ENCODE measurements around the gene SNX11. TPM values are rescaled to one million over a fixed set of nuclear protein-coding genes. Genes with fewer than 3 reads are reported as not detected.
"Not testable (repeated sequence)": the region's sequence is repeated elsewhere in the genome, so short reads cannot be mapped to it uniquely, and the experiment has no call there.

Gene SNX11
- total RNA-seq, 2 donors from 2014 or later, result 12.8 to 13.2 TPM

DNA sequence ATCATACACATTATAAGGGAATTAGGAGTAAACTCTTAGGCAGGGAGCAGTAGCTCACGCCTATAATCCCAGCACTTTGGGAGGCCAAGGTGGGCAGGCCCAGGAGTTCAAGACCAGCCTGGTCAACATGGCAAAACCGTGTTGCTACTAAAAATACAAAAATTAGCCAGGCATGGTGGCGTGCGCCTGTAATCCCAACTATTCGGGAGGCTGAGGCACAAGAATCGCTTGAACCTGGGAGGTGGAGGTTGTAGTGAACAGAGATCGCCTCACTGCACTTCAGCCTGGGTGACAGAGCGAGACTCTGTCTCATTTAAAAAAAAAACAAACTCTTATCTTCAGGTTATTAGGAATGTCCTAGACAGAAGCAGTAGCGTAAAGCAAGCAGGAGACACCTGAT, 34.8 kb upstream of the SNX11 start:
- H3K27me3 Mint-ChIP-seq; DNase-seq; H3K4me3 Mint-ChIP-seq; H3K36me3 Mint-ChIP-seq (ENCODE audit: low read depth); H3K27ac Mint-ChIP-seq; ATAC-seq; H3K4me1 Mint-ChIP-seq; H3K9me3 ChIP-seq (ENCODE audit: control insufficient read depth, low read length, poor library complexity, severe bottlenecking): not testable (repeated sequence)

DNA sequence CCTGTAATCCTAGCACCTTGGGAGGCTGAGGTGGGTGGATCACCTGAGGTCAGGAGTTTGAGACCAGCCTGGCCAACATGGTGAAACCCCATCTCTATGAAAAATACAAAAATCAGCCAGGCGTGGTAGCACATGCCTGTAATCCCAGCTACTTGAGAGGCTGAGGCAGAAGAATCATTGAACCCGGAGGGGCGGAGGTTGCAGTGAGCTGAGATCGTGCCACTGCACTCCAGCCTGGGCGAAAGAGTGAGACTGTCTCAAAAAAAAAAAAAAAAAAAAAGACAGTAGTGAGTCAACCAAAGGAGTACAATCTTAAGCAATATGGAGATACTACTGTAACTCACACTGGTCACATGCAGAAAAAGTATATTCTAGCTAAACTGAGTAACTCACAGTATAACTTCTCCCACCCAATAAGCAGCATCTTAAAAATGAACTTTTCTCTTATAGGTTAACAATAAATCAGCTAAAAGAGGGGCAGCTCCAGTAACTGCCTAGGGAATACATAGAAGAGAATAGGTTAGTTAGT, 33.9 kb upstream of the SNX11 start:
- not testable (repeated sequence) for H3K9me3 ChIP-seq (ENCODE audit: control insufficient read depth, low read length, poor library complexity, severe bottlenecking); DNase-seq; H3K27ac Mint-ChIP-seq; ATAC-seq; H3K27me3 Mint-ChIP-seq; H3K4me3 Mint-ChIP-seq; H3K36me3 Mint-ChIP-seq (ENCODE audit: low read depth); H3K4me1 Mint-ChIP-seq

DNA sequence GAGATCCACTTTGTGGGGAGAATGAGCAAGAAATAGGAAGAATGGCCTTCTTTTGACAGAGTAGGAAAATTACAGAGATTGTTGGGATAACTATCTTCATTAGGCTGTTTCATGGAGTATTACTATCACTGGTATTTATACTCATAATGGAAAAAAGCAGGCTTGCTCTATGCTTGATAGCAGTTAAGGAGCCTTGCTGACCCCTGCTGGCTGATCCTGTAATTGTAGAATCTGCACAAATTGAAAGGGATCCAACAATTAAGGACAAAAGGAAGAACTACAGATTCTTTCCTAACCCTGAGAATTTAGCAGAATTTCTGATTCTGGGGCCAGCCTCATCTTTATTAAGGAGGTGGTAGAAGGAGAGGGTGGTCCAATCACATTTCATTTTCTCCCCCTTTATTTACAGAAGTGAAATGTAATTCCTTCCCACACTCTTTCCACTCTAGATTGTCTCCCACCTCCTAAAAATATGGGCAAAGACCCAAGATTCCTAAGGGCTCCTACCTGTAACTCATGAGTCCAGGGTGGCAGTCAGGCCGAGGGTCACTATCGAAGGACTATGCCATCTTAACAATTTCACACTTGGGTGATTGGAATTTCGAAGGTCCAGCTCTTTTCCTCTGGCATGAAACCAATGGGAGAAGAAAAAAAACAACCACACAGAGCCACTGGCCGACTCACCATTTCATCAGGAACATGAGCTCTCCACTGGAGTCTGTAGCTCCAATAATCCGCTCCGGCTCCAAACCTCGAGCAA, 33.1 kb upstream of the SNX11 start:
- H3K9me3 ChIP-seq (ENCODE audit: control insufficient read depth, low read length, poor library complexity, severe bottlenecking), result no peaks in the 10 kb centered on the region
- no peaks in the 10 kb centered on the region for H3K27me3 Mint-ChIP-seq
- ATAC-seq (peak; percentile 77), DNase-seq (peak; percentile 45 to 68 (median 47))
- peaks cover 6% of the 10 kb centered on the region for H3K4me1 Mint-ChIP-seq
- no peak overlapping the region for H3K27ac Mint-ChIP-seq
- no peak overlapping the region for H3K4me3 Mint-ChIP-seq
- no peaks in the 10 kb centered on the region for H3K36me3 Mint-ChIP-seq (ENCODE audit: low read depth)

GRCh38 chr17:48077152-48077551, 30.4 kb upstream of the SNX11 start:
- H3K9me3 ChIP-seq (ENCODE audit: control insufficient read depth, low read length, poor library complexity, severe bottlenecking); H3K4me3 Mint-ChIP-seq; H3K4me1 Mint-ChIP-seq; H3K27me3 Mint-ChIP-seq; DNase-seq; ATAC-seq; H3K27ac Mint-ChIP-seq; H3K36me3 Mint-ChIP-seq (ENCODE audit: low read depth): not testable (repeated sequence)

- ATAC-seq (no peak), DNase-seq (no peak)
- no peak overlapping the region for H3K4me3 Mint-ChIP-seq
- no peak overlapping the region for H3K27ac Mint-ChIP-seq
- no peaks in the 10 kb centered on the region for H3K27me3 Mint-ChIP-seq
- peaks cover 2% of the 10 kb centered on the region for H3K4me1 Mint-ChIP-seq
- no peaks in the 10 kb centered on the region for H3K9me3 ChIP-seq (ENCODE audit: control insufficient read depth, low read length, poor library complexity, severe bottlenecking)
- no peaks in the 10 kb centered on the region for H3K36me3 Mint-ChIP-seq (ENCODE audit: low read depth)
These were observed 25.7 kb upstream of the SNX11 start for GRCh38 chr17:48081858-48082257.

- ATAC-seq, result no peak
- DNase-seq, result no peak
- H3K9me3 ChIP-seq (ENCODE audit: control insufficient read depth, low read length, poor library complexity, severe bottlenecking), result no peaks in the 10 kb centered on the region
- no peaks in the 10 kb centered on the region for H3K27me3 Mint-ChIP-seq
- H3K4me1 Mint-ChIP-seq, result peaks cover 5% of the 10 kb centered on the region
- no peak overlapping the region for H3K27ac Mint-ChIP-seq
- no peak overlapping the region for H3K4me3 Mint-ChIP-seq
- no peaks in the 10 kb centered on the region for H3K36me3 Mint-ChIP-seq (ENCODE audit: low read depth)
These were observed 22.6 kb upstream of the SNX11 start for GRCh38 chr17:48084932-48085331.

DNA sequence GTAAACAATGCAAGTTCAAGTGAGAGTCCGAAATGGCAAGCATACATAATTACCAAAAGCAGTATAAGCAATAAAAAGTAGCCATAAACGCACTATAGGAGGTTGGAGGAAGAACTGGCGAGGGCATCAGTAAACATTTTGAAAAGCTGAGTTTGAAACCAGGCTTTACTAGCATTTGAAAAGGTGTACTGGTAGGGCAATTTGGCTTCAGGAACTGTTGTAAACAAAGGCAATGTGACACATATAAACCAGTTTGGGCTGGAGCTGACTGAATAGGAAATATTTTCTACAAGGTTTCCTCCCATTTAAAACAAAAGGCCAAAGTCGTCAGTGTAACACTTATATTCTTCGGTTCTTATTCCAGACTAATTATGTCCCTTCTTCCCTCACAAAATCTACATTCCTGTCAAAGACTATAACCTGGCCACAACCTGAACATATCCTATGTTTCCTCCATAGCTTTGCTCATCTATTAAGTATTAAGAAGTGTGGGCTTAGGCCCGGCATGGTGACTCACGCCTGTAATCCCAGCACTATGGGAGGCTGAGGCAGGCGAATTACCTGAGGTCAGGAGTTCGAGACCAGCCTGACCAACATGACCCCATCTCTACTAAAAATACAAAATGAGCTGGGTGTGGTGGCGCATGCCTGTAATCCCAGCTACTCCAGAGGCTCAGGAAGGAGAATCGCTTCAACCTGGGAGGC, 14.1 kb upstream of the SNX11 start:
- no peak for DNase-seq
- no peaks in the 10 kb centered on the region for H3K27me3 Mint-ChIP-seq
- no peak overlapping the region for H3K4me3 Mint-ChIP-seq

DNA sequence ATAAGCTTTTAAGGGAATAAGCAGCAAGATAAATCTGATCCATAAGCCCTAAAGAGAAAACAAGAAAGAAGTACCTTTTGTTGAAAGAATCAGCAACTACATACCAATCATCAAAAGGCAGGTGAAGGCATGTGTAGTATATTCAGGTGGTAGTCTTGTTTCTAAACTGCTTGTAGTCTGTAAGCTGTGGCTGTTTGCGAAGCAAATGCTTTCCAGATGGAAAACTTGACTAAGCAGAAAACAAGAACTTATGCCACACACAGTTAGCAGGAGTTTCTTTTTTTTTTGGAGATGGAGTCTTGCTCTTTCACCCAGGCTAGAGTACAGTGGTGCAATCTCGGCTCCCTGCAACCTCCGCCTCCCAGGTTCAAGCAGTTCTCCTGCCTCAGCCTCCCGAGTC, 12.0 kb upstream of the SNX11 start:
- Mint-ChIP-seq H3K36me3 (ENCODE audit: low read depth) (peaks cover 2% of the 10 kb centered on the region), H3K27me3 (no peaks in the 10 kb centered on the region), H3K4me1 (peaks cover 9% of the 10 kb centered on the region), H3K27ac (no peak overlapping the region), H3K4me3 (no peak overlapping the region)
- ATAC-seq (no peak), DNase-seq (no peak)
- no peaks in the 10 kb centered on the region for H3K9me3 ChIP-seq (ENCODE audit: control insufficient read depth, low read length, poor library complexity, severe bottlenecking)

More for the DNA sequence above, 14.1 kb upstream of the SNX11 start:
- H3K9me3 ChIP-seq (ENCODE audit: control insufficient read depth, low read length, poor library complexity, severe bottlenecking), result no peaks in the 10 kb centered on the region
- H3K27ac Mint-ChIP-seq, result peak overlapping the region; percentile 14
- peaks cover 10% of the 10 kb centered on the region for H3K4me1 Mint-ChIP-seq
- peaks cover 2% of the 10 kb centered on the region for H3K36me3 Mint-ChIP-seq (ENCODE audit: low read depth)
- no peak for ATAC-seq

DNA sequence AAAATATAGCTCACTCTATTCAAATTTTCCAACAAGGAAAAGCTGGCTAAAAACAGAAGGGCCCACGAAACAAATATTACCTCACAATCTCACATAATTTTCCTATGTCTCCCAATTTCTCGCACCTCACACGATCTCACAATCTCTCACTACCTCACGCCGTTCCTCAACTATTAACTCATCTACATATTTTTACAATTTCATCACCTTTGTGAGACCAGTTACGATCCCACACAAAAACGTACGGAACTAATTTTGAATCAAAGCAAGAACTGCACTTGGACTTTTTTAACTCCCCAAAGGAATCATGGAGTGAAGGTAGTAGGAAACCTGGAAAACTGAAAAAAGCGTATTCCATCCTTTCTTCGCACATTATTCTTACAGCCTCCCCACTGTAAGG, 7.4 kb upstream of the SNX11 start:
- no peaks in the 10 kb centered on the region for H3K9me3 ChIP-seq (ENCODE audit: control insufficient read depth, low read length, poor library complexity, severe bottlenecking)
- Mint-ChIP-seq H3K27ac (no peak overlapping the region), H3K4me1 (peaks cover 22% of the 10 kb centered on the region), H3K27me3 (no peaks in the 10 kb centered on the region), H3K4me3 (peak overlapping the region; percentile 95), H3K36me3 (ENCODE audit: low read depth) (peaks cover 4% of the 10 kb centered on the region)
- no peak for DNase-seq
- no peak for ATAC-seq

DNA sequence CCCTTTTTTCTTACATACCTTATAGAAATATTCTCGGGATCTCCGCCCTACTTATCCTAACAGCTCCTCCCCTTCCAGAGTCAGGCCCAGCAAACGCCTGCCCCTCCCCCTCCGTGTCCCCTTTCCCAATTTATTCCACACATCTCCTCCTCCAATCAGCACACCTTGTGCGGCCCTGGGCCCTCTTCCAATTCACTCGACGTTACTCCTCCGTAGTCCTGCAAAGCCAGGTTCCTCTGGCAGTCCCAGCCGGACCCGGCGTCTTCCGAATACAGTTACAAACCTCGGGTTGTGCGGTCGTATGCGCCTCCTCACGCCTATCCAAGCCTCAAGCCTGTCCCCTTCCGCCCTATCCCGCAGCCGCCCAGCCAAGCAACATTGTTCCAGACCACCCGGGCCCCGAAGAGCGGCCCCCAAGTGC, 7.0 kb upstream of the SNX11 start:
- no peak for DNase-seq
- H3K4me1 Mint-ChIP-seq, result peaks cover 22% of the 10 kb centered on the region
- peak overlapping the region; percentile 95 for H3K4me3 Mint-ChIP-seq
- H3K9me3 ChIP-seq (ENCODE audit: control insufficient read depth, low read length, poor library complexity, severe bottlenecking), result no peaks in the 10 kb centered on the region
- peak overlapping the region; percentile 56 for H3K27ac Mint-ChIP-seq
- no peak for ATAC-seq
- no peaks in the 10 kb centered on the region for H3K27me3 Mint-ChIP-seq
- H3K36me3 Mint-ChIP-seq (ENCODE audit: low read depth), result peaks cover 4% of the 10 kb centered on the region

DNA sequence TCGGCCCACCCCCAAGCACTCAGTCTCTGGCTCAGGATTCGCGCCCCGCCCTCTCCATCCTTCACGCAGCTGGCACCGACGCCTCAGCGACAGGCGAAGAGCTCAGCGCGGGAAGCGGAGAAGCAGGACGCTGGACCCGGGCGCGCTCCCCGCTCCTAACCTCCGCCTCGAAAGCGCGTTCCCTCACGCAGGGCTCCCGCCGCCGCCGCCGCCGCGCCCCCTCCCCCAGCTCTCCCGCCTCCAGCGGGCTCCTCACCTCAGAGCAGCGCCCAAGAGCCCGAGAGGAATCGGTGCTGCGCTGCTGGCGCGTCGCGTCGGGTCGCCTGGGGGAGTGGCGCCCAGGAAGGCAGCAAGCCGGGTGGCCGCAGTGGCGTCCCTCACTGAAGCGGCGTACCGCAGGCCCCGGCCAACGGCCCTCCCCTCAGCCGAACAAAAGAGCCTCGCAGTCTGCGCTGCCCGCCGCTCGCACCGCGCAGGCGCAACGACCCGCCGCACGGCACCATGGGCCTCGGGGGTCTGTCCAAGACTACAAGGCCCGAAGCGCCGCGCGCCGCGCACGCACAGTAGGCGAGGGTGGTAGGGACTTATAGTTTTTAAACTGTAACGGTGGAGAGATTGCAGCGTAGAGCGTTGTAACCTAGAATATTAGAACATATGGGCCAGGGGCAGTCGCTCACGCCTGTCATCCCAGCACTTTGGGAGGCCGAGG, 6.4 kb upstream of the SNX11 start, which contains the start of gene CBX1:
Gene CBX1, minus strand, starts transcription at position 467 of the 709 bp plus-strand sequence. CDS start 24,474 bp downstream, outside the sequence.
- no peaks in the 10 kb centered on the region for H3K27me3 Mint-ChIP-seq
- no peaks in the 10 kb centered on the region for H3K9me3 ChIP-seq (ENCODE audit: control insufficient read depth, low read length, poor library complexity, severe bottlenecking)
- DNase-seq (peak; percentile 86 to 93 (median 88)), ATAC-seq (peak; percentile 97)
- H3K27ac Mint-ChIP-seq, result peak within 1 kb of the TSS; percentile 56
- H3K4me1 Mint-ChIP-seq, result peaks cover 22% of the 10 kb centered on the region
- H3K4me3 Mint-ChIP-seq, result peak within 1 kb of the TSS; percentile 95
- peaks cover 4% of the 10 kb centered on the region for H3K36me3 Mint-ChIP-seq (ENCODE audit: low read depth)

- Mint-ChIP-seq H3K36me3 (ENCODE audit: low read depth) (peaks cover 4% of the 10 kb centered on the region), H3K27me3 (no peaks in the 10 kb centered on the region), H3K4me3 (peak overlapping the region; percentile 95), H3K4me1 (peaks cover 24% of the 10 kb centered on the region), H3K27ac (peak overlapping the region; percentile 56)
- DNase-seq (no peak), ATAC-seq (no peak)
- no peaks in the 10 kb centered on the region for H3K9me3 ChIP-seq (ENCODE audit: control insufficient read depth, low read length, poor library complexity, severe bottlenecking)
These were observed 5.4 kb upstream of the SNX11 start for GRCh38 chr17:48102043-48102750.
